HG02763 (cell line): Measurements from ENCODE around the gene TENM4.

Source experiments
- ATAC-seq: cut with Tn5 transposase; IDR thresholded peaks from one replicate; pipeline ENCODE4 v1.9.1; 2021; ENCODE audit warnings: mild to moderate bottlenecking, moderate library complexity; ENCODE audit not compliant: unreplicated experiment

The TENM4 gene

GRCh38 chr11:79097246-79097875, 343.5 kb downstream of the TENM4 start:
- no peak for ATAC-seq

- no peak for ATAC-seq
Observed at GRCh38 chr11:79095424-79095823, 345.4 kb downstream of the TENM4 start.

GRCh38 chr11:79094616-79095015, 346.2 kb downstream of the TENM4 start:
- no peak for ATAC-seq

GRCh38 chr11:79092791-79093353, 348.0 kb downstream of the TENM4 start:
- no peak for ATAC-seq

GRCh38 chr11:79090191-79090705, 350.6 kb downstream of the TENM4 start:
- ATAC-seq, result no peak

- ATAC-seq, result no peak
Observed at GRCh38 chr11:79089601-79090000, 351.2 kb downstream of the TENM4 start.

- no peak for ATAC-seq
Observed at GRCh38 chr11:79088967-79089366, 351.9 kb downstream of the TENM4 start.

- ATAC-seq, result no peak
Observed at GRCh38 chr11:79087961-79088318, 352.9 kb downstream of the TENM4 start.

- no peak for ATAC-seq
Observed at GRCh38 chr11:79087238-79087960, 353.4 kb downstream of the TENM4 start.

- no peak for ATAC-seq
Observed at GRCh38 chr11:79086056-79086455, 354.8 kb downstream of the TENM4 start.

- ATAC-seq, result no peak
Observed at GRCh38 chr11:79084382-79084781, 356.4 kb downstream of the TENM4 start.

- ATAC-seq, result no peak
Observed at GRCh38 chr11:79083352-79083751, 357.5 kb downstream of the TENM4 start.

GRCh38 chr11:79082907-79083306, 357.9 kb downstream of the TENM4 start:
- no peak for ATAC-seq

GRCh38 chr11:79082280-79082679, 358.6 kb downstream of the TENM4 start:
- ATAC-seq, result no peak

GRCh38 chr11:79081471-79082031, 359.3 kb downstream of the TENM4 start:
- no peak for ATAC-seq

- ATAC-seq, result no peak
Observed at GRCh38 chr11:79080551-79080950, 360.3 kb downstream of the TENM4 start.

GRCh38 chr11:79078999-79079398, 361.8 kb downstream of the TENM4 start:
- ATAC-seq, result no peak

GRCh38 chr11:79078456-79078855, 362.4 kb downstream of the TENM4 start:
- no peak for ATAC-seq

- ATAC-seq, result no peak
Observed at GRCh38 chr11:79077702-79078330, 363.0 kb downstream of the TENM4 start.

- no peak for ATAC-seq
Observed at GRCh38 chr11:79076526-79077115, 364.2 kb downstream of the TENM4 start.

GRCh38 chr11:79074547-79074946, 366.3 kb downstream of the TENM4 start:
- ATAC-seq, result no peak
